Fibroblast of villous mesenchyme (primary cell): Measurements from ENCODE around the gene PADI6. TPM values are rescaled to one million over a fixed set of nuclear protein-coding genes. Genes with fewer than 3 reads are reported as not detected.
A peak's percentile ranks its signal among the peaks of the same experiment; 100 is the strongest.

Source experiments
- DNase-seq: peaks from one replicate; pipeline ENCODE4 v3.0.0-alpha.2; 2010; ENCODE audit warnings: low read depth
- H3K4me3 ChIP-seq: 2 replicates; pipeline ENCODE4 v1.5.1; 2011; ENCODE audit warnings: low read depth, mild to moderate bottlenecking, low read length
- CTCF ChIP-seq: IDR thresholded peaks from 2 replicates; pipeline ENCODE4 v1.5.1; 2012; ENCODE audit warnings: low read depth, mild to moderate bottlenecking, low read length; ENCODE audit not compliant: insufficient read depth
- total RNA-seq: library from RNA; depleted of rRNA; stranded (reverse); fragments of >200 nt; gene quantifications from 2 replicates; pipeline ENCODE4 v1.2.3, GENCODE V29; 2012

PADI6 gene
- total RNA-seq, 1 donor, result not detected

- no peak for DNase-seq
- TF ChIP-seq CTCF, result no peak
- no peak overlapping the region for H3K4me3 ChIP-seq
These were observed 61.3 kb downstream of the PADI6 start for GRCh38 chr1:17433261-17433660.

DNA sequence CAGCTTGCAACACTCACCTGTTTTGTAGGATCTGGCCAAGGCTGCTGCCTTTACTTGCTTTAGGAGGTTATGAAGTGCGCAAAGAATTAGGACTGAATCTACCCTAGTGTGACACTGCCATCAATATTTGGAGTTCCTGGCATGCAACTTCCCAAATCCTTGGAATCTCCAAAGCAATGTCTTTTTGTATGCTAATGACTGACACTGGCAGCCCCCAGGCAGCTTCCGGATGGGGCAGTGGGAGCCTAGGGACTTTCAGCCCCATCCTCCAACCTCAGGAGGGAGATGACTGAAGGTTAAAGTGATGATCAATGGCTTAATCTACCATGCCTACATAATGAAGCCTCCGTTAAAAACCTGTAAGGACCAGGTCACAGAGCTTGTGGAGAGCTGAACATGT is 62.0 kb downstream of the PADI6 start:
- no peak for DNase-seq
- H3K4me3 ChIP-seq, result no peak overlapping the region
- TF ChIP-seq CTCF, result no peak

- no peak overlapping the region for H3K4me3 ChIP-seq
- TF ChIP-seq CTCF, result no peak
- DNase-seq, result no peak
These were observed 62.6 kb downstream of the PADI6 start for GRCh38 chr1:17434601-17435000.

DNA sequence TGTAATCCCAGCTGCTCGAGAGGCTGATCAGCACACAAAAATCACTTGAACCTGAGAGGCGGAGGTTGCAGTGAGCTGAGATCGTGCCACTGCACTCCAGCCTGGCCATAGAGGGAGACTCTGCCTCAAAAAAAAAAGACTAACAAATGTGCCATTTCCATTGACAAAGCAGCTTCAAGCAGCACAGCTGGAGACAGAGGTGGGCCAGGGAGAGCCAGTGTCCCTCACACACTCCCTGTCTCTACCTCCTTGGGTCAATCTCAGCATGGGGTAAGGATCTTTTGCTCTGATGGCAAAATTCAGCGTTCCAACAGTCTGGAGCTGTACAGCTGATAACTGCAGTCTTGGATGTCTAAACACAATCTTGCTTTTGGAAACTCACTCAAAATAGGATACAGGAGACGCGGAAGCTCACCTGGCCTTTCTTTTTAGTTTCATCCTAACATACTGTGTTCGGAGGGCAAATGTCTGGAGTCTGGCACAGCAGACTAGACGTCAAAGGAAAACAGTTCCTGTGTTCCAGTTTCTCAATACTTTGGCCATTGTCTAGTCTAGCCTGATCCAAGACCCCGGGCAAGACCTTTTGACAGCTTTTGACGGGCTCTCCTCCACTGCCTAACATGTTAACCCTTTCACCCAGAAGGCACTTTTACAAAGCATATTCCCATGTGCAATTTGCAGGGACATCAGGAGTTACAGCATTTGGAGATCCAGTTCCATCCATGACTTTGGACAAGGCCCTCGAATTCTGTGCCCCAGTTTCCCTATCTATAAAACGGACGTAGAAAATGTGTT is 64.6 kb downstream of the PADI6 start:
- TF ChIP-seq CTCF, result no peak
- DNase-seq, result no peak
- peak overlapping the region; percentile 84 for H3K4me3 ChIP-seq

- DNase-seq, result no peak
- no peak for TF ChIP-seq CTCF
- peak overlapping the region; percentile 84 for H3K4me3 ChIP-seq
These were observed 65.2 kb downstream of the PADI6 start for GRCh38 chr1:17437260-17437579.

DNA sequence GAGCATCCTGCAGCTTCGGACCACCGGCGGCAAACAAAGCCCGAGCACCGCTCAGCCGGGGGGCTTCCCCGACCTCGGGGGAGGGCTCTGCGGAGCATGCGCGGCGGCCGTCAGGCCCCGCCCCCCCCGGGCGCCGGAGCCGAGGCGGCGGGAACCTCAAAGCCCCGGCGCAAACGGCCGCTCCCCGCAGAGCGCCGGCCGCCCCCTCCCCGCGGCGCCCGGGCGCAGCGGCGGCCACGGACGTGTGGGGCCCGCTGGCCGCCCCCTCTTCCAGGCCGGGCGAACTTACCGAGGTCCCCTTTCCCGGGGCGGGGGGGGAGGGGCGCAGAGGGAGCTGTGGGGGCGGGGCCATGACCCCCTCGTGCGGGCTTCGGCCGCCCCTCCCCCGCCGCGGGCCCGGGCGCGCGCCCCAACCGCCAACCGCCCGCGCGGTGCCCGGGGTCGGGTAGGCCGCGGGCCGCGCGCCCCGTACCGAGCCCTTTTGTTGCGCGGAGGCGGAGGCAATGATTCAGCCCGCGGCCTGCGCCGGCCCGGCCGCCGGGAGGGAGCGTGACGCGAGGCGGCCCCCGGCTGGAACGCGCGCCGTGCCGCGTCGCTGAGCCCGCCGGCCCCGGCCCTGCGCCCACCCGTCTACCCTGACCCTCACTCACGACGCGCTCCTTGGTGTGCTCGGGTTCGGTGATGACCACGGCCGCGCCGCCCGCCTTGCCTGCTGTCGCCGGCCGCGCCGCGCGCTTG is 65.8 kb downstream of the PADI6 start:
- no peak for TF ChIP-seq CTCF
- H3K4me3 ChIP-seq, result peak overlapping the region; percentile 84
- peak; percentile 42 for DNase-seq
